Gastroesophageal sphincter (tissue), 4 donors: ENCODE data around the gene SDSL. TPM values are rescaled to one million over a fixed set of nuclear protein-coding genes. Genes with fewer than 3 reads are reported as not detected.

Experiments used
- ATAC-seq: fragments of 150-250 bp; one replicate; pipeline ENCODE4 v1.9.1; 2016; ENCODE audit warnings: mild to moderate bottlenecking, moderate library complexity
- H3K27ac ChIP-seq, 4 donors: fragments of 200-600 bp; sonication (generic) in 3 of 4; 1 replicate in 3 of 4; 2 replicates in 1 of 4; pipeline ENCODE4 v1.5.1; 2016 to 2019
- H3K27me3 ChIP-seq: fragments of 200-600 bp; sonication (generic); one replicate; pipeline ENCODE4 v1.5.1; 2019
- H3K36me3 ChIP-seq, 2 donors: fragments of 200-600 bp; sonication (generic); one replicate each; pipeline ENCODE4 v1.5.1; 2019; ENCODE audit warnings: control low read depth in 1 of 2
- H3K4me1 ChIP-seq, 3 donors: fragments of 200-600 bp; sonication (generic); 1 replicate in 2 of 3; 2 replicates in 1 of 3; pipeline ENCODE4 v1.5.1; 2016 to 2019; ENCODE audit warnings: control low read depth in 2 of 3
- H3K4me3 ChIP-seq, 2 donors: fragments of 200-600 bp; sonication (generic); one replicate each; pipeline ENCODE4 v1.5.1; 2019; ENCODE audit warnings: mild to moderate bottlenecking in 1 of 2, moderate library complexity in 1 of 2
- H3K9me3 ChIP-seq, 3 donors: fragments of 200-600 bp; sonication (generic); one replicate each; pipeline ENCODE4 v1.5.1; 2017 to 2019; ENCODE audit warnings: control low read depth in 2 of 3
- EP300 ChIP-seq: sonication (generic); formaldehyde crosslinking; IDR thresholded peaks from one replicate; pipeline ENCODE4 v1.6.1; 2017; ENCODE audit warnings: antibody characterized with exemption, mild to moderate bottlenecking
- POLR2A ChIP-seq, 2 donors: fragments of 450-650 bp; IDR thresholded peaks; one replicate each; pipeline ENCODE4 v1.6.1; 2017; ENCODE audit warnings: antibody characterized with exemption in 2 of 2, mild to moderate bottlenecking in 2 of 2, moderate library complexity in 1 of 2
- POLR2AphosphoS5 ChIP-seq: sonication (generic); formaldehyde crosslinking; IDR thresholded peaks from one replicate; pipeline ENCODE4 v1.6.1; 2017; ENCODE audit warnings: antibody characterized with exemption
- WGBS, 2 donors: methylation state at CpG; one replicate each; pipeline ENCODE4 v1.1.5; 2018; ENCODE audit warnings: low coverage in 1 of 2; 5-methylcytosine and 5-hydroxymethylcytosine counted together
- total RNA-seq, 4 donors: library from RNA; depleted of rRNA; stranded (reverse); fragments of >200 nt; gene quantifications; one replicate each; pipeline ENCODE4 v1.1.0, GENCODE V29; 2016
- TF ChIP-seq, protein P1 (sequence below), 4 experiments: fragments of 200-600 bp in 2 of 4; fragments of 450-650 bp in 2 of 4; sonication (generic) in 1 of 4; IDR thresholded peaks; one replicate each; pipeline ENCODE4 v1.5.1; 2017 to 2019; ENCODE audit warnings: antibody characterized with exemption in 4 of 4, mild to moderate bottlenecking in 2 of 4, moderate library complexity in 2 of 4

SDSL gene
- total RNA-seq, 4 donors from 2014 or later, result 1.1 to 7.5 (median 2.6) TPM

DNA sequence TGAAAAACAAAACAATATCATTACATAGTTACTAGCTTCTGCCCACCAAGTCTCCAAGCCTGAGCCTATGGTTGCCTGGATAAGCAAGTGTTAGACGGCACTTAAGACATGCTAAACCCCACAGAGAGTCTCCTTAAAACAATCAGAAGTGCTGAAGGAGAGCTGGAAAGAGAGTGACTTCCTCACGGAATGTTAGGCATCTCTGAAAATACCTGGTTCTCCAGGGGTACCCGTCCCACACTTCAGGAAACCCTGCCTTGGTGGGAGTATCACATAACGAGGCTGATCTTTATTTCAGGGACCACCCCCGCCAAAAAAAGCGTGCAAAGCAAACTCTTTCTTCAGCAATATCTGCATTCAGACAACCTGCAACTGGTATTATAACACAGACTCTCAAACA, 31.1 kb downstream of the SDSL start:
- no peak overlapping the region for H3K27ac ChIP-seq
- no peaks in the 10 kb centered on the region for H3K4me1 ChIP-seq
- 8 to 20% methylated on average over 2 to 6 of the region's 6 CpGs for WGBS, 2 donors
- no peaks in the 10 kb centered on the region for H3K36me3 ChIP-seq
- H3K27me3 ChIP-seq, result peaks cover 62% of the 10 kb centered on the region
- no peak overlapping the region for H3K4me3 ChIP-seq
- TF ChIP-seq, protein P1, sequence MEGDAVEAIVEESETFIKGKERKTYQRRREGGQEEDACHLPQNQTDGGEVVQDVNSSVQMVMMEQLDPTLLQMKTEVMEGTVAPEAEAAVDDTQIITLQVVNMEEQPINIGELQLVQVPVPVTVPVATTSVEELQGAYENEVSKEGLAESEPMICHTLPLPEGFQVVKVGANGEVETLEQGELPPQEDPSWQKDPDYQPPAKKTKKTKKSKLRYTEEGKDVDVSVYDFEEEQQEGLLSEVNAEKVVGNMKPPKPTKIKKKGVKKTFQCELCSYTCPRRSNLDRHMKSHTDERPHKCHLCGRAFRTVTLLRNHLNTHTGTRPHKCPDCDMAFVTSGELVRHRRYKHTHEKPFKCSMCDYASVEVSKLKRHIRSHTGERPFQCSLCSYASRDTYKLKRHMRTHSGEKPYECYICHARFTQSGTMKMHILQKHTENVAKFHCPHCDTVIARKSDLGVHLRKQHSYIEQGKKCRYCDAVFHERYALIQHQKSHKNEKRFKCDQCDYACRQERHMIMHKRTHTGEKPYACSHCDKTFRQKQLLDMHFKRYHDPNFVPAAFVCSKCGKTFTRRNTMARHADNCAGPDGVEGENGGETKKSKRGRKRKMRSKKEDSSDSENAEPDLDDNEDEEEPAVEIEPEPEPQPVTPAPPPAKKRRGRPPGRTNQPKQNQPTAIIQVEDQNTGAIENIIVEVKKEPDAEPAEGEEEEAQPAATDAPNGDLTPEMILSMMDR (IDR thresholded peaks at IDR 0.05), result no peak
- no peak for TF ChIP-seq EP300
- no peak for TF ChIP-seq POLR2A (IDR thresholded peaks at IDR 0.05)
- TF ChIP-seq POLR2AphosphoS5, result no peak
- no peak for ATAC-seq
- no peaks in the 10 kb centered on the region for H3K9me3 ChIP-seq

DNA sequence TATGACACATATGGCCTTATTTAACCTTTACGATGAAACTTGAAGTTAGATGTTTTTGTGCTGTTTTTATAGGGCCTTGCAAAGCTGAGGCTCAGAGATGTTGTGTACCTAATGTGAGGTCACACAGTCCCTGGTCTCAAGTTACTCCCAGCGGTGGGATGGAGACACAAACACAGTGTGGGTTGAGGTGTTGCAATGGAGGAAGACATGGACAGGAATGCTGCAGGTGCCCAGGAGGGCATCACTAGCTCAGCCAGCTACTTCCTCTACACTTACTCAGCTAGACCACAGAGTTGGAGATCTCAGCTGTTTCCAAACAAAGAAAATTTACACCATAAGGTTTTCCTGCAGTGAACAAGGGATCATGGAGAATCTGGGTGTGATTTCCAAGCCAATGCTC, 34.0 kb downstream of the SDSL start:
- Histone ChIP-seq H3K9me3 (no peaks in the 10 kb centered on the region), H3K36me3 (no peaks in the 10 kb centered on the region), H3K27me3 (peaks cover 75% of the 10 kb centered on the region), H3K4me3 (no peak overlapping the region), H3K4me1 (no peaks in the 10 kb centered on the region), H3K27ac (no peak overlapping the region)
- WGBS, 2 donors, result 92 to 100% methylated on average over 1 of the region's 2 CpGs
- no peak for ATAC-seq
- no peak for TF ChIP-seq POLR2AphosphoS5
- TF ChIP-seq POLR2A (IDR thresholded peaks at IDR 0.05), result no peak
- TF ChIP-seq, protein P1 (IDR thresholded peaks at IDR 0.05), result no peak
- no peak for TF ChIP-seq EP300

DNA sequence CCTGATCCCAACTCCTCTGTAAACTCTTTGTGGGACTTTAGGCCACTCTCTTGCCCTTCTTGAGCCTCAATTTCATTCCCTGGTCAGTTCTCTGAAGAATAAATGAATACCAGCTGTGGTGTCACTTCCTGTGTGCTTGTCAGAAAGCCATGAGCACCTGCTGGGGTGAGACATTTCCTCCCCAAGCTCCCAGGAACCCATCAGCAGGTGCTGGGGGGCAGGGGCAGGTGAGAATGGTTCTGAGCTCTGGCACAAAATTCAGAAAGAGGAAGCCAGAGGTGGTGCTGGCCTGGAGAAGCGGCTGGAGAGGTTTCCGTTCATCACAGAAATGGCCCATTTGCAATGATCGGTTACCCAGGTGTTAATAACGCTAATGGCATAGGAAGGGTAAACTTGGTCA, 34.6 kb downstream of the SDSL start:
- H3K4me1 ChIP-seq, result no peaks in the 10 kb centered on the region
- WGBS, 2 donors, result 27 to 33% methylated on average over 4 of the region's 4 CpGs
- no peak overlapping the region for H3K4me3 ChIP-seq
- peaks cover 80% of the 10 kb centered on the region for H3K27me3 ChIP-seq
- H3K36me3 ChIP-seq, result no peaks in the 10 kb centered on the region
- TF ChIP-seq, protein P1 (IDR thresholded peaks at IDR 0.05), result no peak
- TF ChIP-seq POLR2AphosphoS5 (no peak), POLR2A (IDR thresholded peaks at IDR 0.05) (no peak)
- no peak overlapping the region for H3K27ac ChIP-seq
- no peaks in the 10 kb centered on the region for H3K9me3 ChIP-seq
- ATAC-seq, result no peak

DNA sequence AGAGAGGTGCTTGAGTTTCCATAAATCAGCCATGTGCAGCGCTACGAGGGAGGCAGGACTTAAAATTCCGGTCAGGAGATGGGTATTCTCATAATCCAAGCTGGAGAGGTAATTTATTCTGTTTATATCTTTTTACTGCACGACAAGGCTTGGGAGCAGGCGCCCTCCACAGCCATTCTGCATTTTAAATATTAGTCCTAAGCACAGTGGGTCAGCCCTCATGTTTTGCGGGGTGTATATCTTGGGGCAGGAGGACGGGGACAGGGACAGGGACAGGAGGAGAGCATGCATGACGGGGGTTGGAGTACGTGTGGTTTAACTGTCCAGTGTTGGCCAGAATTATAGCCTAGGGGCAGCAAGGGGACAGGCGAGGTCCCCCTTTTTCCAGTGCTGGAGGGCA, 35.0 kb downstream of the SDSL start:
- Histone ChIP-seq H3K27ac (no peak overlapping the region), H3K36me3 (no peaks in the 10 kb centered on the region), H3K4me3 (no peak overlapping the region), H3K27me3 (peaks cover 85% of the 10 kb centered on the region), H3K4me1 (peaks cover 0 to 2% (median 0%) of the 10 kb centered on the region in 3 donors), H3K9me3 (no peaks in the 10 kb centered on the region)
- TF ChIP-seq, protein P1 (IDR thresholded peaks at IDR 0.05), result no peak
- TF ChIP-seq EP300 (no peak), POLR2A (IDR thresholded peaks at IDR 0.05) (no peak), POLR2AphosphoS5 (no peak)
- 33 to 45% methylated on average over 3 to 8 of the region's 10 CpGs for WGBS, 2 donors
- no peak for ATAC-seq

DNA sequence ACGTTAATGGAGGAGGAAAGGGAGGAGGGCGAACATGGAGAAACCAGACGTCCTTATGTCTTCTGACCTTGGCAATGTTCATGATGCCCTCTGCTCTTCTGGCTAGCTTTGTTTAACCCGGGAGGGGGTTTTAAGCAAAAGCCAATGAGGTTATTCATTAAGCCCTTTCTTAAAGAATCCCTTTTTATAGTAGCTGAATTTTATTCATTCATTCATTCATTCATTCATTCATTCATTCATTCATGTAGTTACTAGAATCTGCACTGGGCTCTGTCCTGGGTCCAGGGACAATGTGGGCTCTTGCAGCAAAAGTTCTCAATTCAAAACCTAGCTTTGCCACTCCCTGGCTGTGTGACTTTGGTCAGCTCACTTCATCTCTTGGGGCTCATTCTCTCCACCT, 35.5 kb downstream of the SDSL start:
- Histone ChIP-seq H3K27ac (no peak overlapping the region), H3K9me3 (no peaks in the 10 kb centered on the region), H3K4me1 (peaks cover 0 to 7% (median 2%) of the 10 kb centered on the region in 3 donors), H3K27me3 (peaks cover 90% of the 10 kb centered on the region), H3K36me3 (no peaks in the 10 kb centered on the region), H3K4me3 (no peak overlapping the region)
- TF ChIP-seq POLR2A (IDR thresholded peaks at IDR 0.05) (no peak), EP300 (no peak), POLR2AphosphoS5 (no peak)
- TF ChIP-seq, protein P1 (IDR thresholded peaks at IDR 0.05), result no peak
- ATAC-seq, result no peak
- 38 to 46% methylated on average over 4 of the region's 4 CpGs for WGBS, 2 donors
